GM23338 (cell line): Measurements from ENCODE around the gene ZNF451. TPM values are rescaled to one million over a fixed set of nuclear protein-coding genes. Genes with fewer than 3 reads are reported as not detected.

Source experiments
- ATAC-seq: fragments of 200-7000 bp; cut with Tn5 transposase; 3 replicates; pipeline ENCODE4 v1.9.1; 2020
- DNase-seq: peaks from one replicate; pipeline ENCODE4 v3.0.0-alpha.2; 2015; ENCODE audit warnings: low spot score
- H2AFZ ChIP-seq: fragments of 200-600 bp; sonication (generic); 2 replicates; pipeline ENCODE4 v1.8.0; 2016; ENCODE audit warnings: antibody characterized with exemption, mild to moderate bottlenecking, moderate library complexity
- H3F3A ChIP-seq: fragments of 200-600 bp; sonication (generic); replicated peaks from 2 replicates; pipeline ENCODE4 v1.8.0; 2017; ENCODE audit warnings: antibody characterized with exemption, mixed run types, low read depth
- H3K27ac ChIP-seq: fragments of 200-600 bp; sonication (generic); 2 replicates; pipeline ENCODE4 v1.6.1; 2016; ENCODE audit warnings: low read depth
- H3K27me3 ChIP-seq: fragments of 200-600 bp; sonication (generic); 2 replicates; pipeline ENCODE4 v1.8.0; 2016; ENCODE audit warnings: mild to moderate bottlenecking, mixed run types, moderate library complexity; ENCODE audit not compliant: insufficient read depth
- H3K36me3 ChIP-seq: fragments of 200-600 bp; sonication (generic); 2 replicates; pipeline ENCODE4 v1.8.0; 2016; ENCODE audit warnings: mild to moderate bottlenecking; ENCODE audit not compliant: insufficient read depth
- H3K4me1 ChIP-seq: fragments of 200-600 bp; sonication (generic); 2 replicates; pipeline ENCODE4 v1.8.0; 2016; ENCODE audit warnings: mild to moderate bottlenecking, moderate library complexity; ENCODE audit not compliant: insufficient read depth
- H3K4me2 ChIP-seq: fragments of 200-600 bp; sonication (generic); 2 replicates; pipeline ENCODE4 v1.7.1; 2017; ENCODE audit warnings: mixed run types
- H3K4me3 ChIP-seq: fragments of 200-600 bp; sonication (generic); 2 replicates; pipeline ENCODE4 v1.6.1; 2016; ENCODE audit warnings: mixed run types
- H3K79me2 ChIP-seq: fragments of 200-600 bp; sonication (generic); replicated peaks from 2 replicates; pipeline ENCODE4 v1.8.0; 2017; ENCODE audit warnings: mild to moderate bottlenecking; ENCODE audit not compliant: insufficient read depth
- H3K9me2 ChIP-seq: fragments of 200-600 bp; sonication (generic); 2 replicates; pipeline ENCODE4 v1.8.0; 2017; ENCODE audit not compliant: insufficient read depth
- H4K20me1 ChIP-seq: fragments of 200-600 bp; sonication (generic); replicated peaks from 2 replicates; pipeline ENCODE4 v1.8.0; 2017; ENCODE audit warnings: mild to moderate bottlenecking; ENCODE audit not compliant: insufficient read depth
- H3K27ac Mint-ChIP-seq: 2 replicates; pipeline ENCODE4 v1.8.0; 2020; ENCODE audit warnings: inconsistent platforms, mild to moderate bottlenecking, moderate library complexity, mixed read lengths
- H3K27me3 Mint-ChIP-seq: 3 replicates; pipeline ENCODE4 v1.8.0; 2022; ENCODE audit warnings: low read depth, mild to moderate bottlenecking, moderate library complexity, mixed read lengths, inconsistent platforms; ENCODE audit not compliant: insufficient read depth, poor library complexity
- H3K36me3 Mint-ChIP-seq: 3 replicates; pipeline ENCODE4 v1.8.0; 2021; ENCODE audit warnings: low read depth, mild to moderate bottlenecking, inconsistent platforms, moderate library complexity, mixed read lengths
- H3K4me1 Mint-ChIP-seq: 3 replicates; pipeline ENCODE4 v1.8.0; 2020; ENCODE audit warnings: mild to moderate bottlenecking, inconsistent platforms, mixed read lengths
- H3K4me3 Mint-ChIP-seq: 3 replicates; pipeline ENCODE4 v1.8.0; 2021; ENCODE audit warnings: moderate library complexity, mild to moderate bottlenecking, inconsistent platforms, mixed read lengths
- H3K9me3 Mint-ChIP-seq: 3 replicates; pipeline ENCODE4 v1.8.0; 2020; ENCODE audit warnings: moderate library complexity, mild to moderate bottlenecking, inconsistent platforms, mixed read lengths
- CREB1 ChIP-seq: fragments of 250-450 bp; sonication (Bioruptor Pico); IDR thresholded peaks from 2 replicates; pipeline ENCODE4 v1.5.0; 2020; ENCODE audit warnings: low read depth, mild to moderate bottlenecking, moderate library complexity
- ETS1 ChIP-seq: IDR thresholded peaks from 2 replicates; pipeline ENCODE4 v1.6.1; 2016; ENCODE audit warnings: antibody characterized with exemption
- EZH2phosphoT487 ChIP-seq: fragments of 200-600 bp; sonication (generic); IDR thresholded peaks from one replicate; pipeline ENCODE4 v1.8.1; 2018; ENCODE audit warnings: antibody characterized with exemption; ENCODE audit not compliant: unreplicated experiment
- JUNB ChIP-seq: IDR thresholded peaks from one replicate; pipeline ENCODE4 v1.6.1; 2016; ENCODE audit warnings: antibody characterized with exemption; ENCODE audit not compliant: unreplicated experiment
- POLR2AphosphoS5 ChIP-seq: IDR thresholded peaks from 2 replicates; pipeline ENCODE4 v1.6.1; 2016; ENCODE audit warnings: antibody characterized with exemption, low read depth
- REST ChIP-seq: IDR thresholded peaks from one replicate; pipeline ENCODE4 v1.6.1; 2018; ENCODE audit warnings: antibody characterized with exemption; ENCODE audit not compliant: unreplicated experiment
- ZNF114 ChIP-seq: fragments of 250-450 bp; sonication (Bioruptor Pico); IDR thresholded peaks from 2 replicates; pipeline ENCODE4 v1.5.0; 2020; ENCODE audit warnings: mild to moderate bottlenecking, moderate library complexity
- ZNF331 ChIP-seq: fragments of 250-450 bp; sonication (Bioruptor Pico); IDR thresholded peaks from 2 replicates; pipeline ENCODE4 v1.5.0; 2020; ENCODE audit warnings: low read depth, mild to moderate bottlenecking, moderate library complexity
- ZNF462 ChIP-seq: fragments of 250-450 bp; sonication (Bioruptor Pico); IDR thresholded peaks from 2 replicates; pipeline ENCODE4 v1.5.0; 2020; ENCODE audit warnings: mild to moderate bottlenecking, moderate library complexity
- polyA plus RNA-seq: library from polyadenylated mRNA; unstranded; fragments of >200 nt; fragmentation: Nextera tagmentation; extraction: Ambion mirVana; gene quantifications from 2 replicates; pipeline ENCODE4 v1.2.1, GENCODE V29; 2016
- total RNA-seq: library from RNA; depleted of rRNA; stranded (reverse); fragments of >200 nt; shearing (Covaris generic); gene quantifications from 2 replicates; pipeline ENCODE4 v1.2.3, GENCODE V29; 2014

The ZNF451 gene
- total and polyA plus RNA-seq, 2 experiments from 2014 or later: 44.8 to 54.1 TPM

- TF ChIP-seq JUNB: no peak
- no peak for TF ChIP-seq EZH2phosphoT487
- no peak for TF ChIP-seq CREB1 (CRISPR knock-in tag)
- TF ChIP-seq ETS1: no peak
- TF ChIP-seq ZNF331 (CRISPR knock-in tag): no peak
- no peak for TF ChIP-seq REST
- TF ChIP-seq POLR2AphosphoS5: no peak
Observed at GRCh38 chr6:57180596-57180995, 90.6 kb downstream of the ZNF451 start (continued).

GRCh38 chr6:57182017-57182432 lies 92.0 kb downstream of the ZNF451 start:
- H3K9me2 ChIP-seq: no peaks in the 10 kb centered on the region
- H3K27ac Mint-ChIP-seq: no peak overlapping the region
- peaks cover 3% of the 10 kb centered on the region; the same call in 2 of the 3 replicates for H3K4me1 Mint-ChIP-seq
- H3K79me2 ChIP-seq: peaks cover 40% of the 10 kb centered on the region
- no peak overlapping the region for H3K27ac ChIP-seq
- H3K4me3 ChIP-seq: no peak overlapping the region
- H3K27me3 ChIP-seq: no peaks in the 10 kb centered on the region
- H4K20me1 ChIP-seq: peaks cover 6% of the 10 kb centered on the region; the same call in 1 of the 2 replicates
- no peak for DNase-seq
- ATAC-seq: no peak
- H3K36me3 ChIP-seq: no peaks in the 10 kb centered on the region; the same call in none of the 2 replicates
- TF ChIP-seq ZNF114 (CRISPR knock-in tag) (no peak), POLR2AphosphoS5 (no peak), CREB1 (CRISPR knock-in tag) (no peak), EZH2phosphoT487 (no peak), ZNF462 (CRISPR knock-in tag) (no peak)
- no peak overlapping the region for H2AFZ ChIP-seq
- peaks cover 15% of the 10 kb centered on the region; the same call in 2 of the 3 replicates for H3K36me3 Mint-ChIP-seq
- H3K4me1 ChIP-seq: no peaks in the 10 kb centered on the region
- H3K9me3 Mint-ChIP-seq: no peaks in the 10 kb centered on the region
- H3K27me3 Mint-ChIP-seq: no peaks in the 10 kb centered on the region
- no peak overlapping the region for H3K4me2 ChIP-seq
- H3K4me3 Mint-ChIP-seq: no peak overlapping the region
- no peaks in the 10 kb centered on the region for H3F3A ChIP-seq
